GM12865 (cell line): ENCODE results near the gene MUC6.

Source experiments
- DNase-seq: peaks from one replicate; pipeline ENCODE4 v3.0.0; 2010; ENCODE audit warnings: low read depth
- H3K4me3 ChIP-seq: 2 replicates; pipeline ENCODE4 v1.5.1; 2011; ENCODE audit warnings: mild to moderate bottlenecking, low read depth, low read length, control low read depth
- TF ChIP-seq, protein P1 (sequence below): IDR thresholded peaks from 2 replicates; pipeline ENCODE4 v1.5.1; 2011; ENCODE audit warnings: low read length, control low read depth, low read depth, inconsistent platforms; ENCODE audit not compliant: insufficient read depth; ENCODE audit errors: missing control alignments

Gene MUC6

DNA sequence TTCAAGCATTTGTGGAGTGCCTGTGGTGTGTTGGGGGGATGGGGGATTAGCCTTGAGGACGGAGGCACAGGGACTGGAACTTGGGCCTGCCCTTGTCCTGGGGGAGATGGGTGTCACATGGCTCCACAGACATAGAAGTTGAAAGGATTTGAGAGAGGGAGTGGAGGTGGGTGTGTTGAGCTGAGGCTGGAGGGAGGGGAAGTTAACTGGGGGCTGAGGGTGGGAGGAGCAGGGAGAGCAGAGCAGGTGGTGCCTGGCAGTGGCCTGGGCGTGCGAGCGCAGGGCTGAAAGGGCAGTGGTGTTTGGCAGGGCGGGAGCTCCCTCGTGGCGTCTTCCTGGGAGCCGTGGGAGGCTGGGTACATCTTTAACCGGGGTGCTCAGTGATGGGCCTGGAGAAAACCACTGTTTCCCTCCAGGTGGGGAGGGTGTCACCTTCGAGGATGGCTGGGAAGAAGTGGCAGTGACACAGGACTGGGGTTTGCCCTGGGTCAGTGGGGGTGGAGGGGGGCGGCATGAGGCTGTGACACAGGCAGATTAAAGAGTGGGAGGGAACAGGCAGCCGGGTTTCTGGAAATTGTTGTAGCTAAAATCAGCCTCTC is 65.3 kb downstream of the MUC6 start:
- no peak for DNase-seq
- H3K4me3 ChIP-seq = no peak overlapping the region
- TF ChIP-seq, protein P1, sequence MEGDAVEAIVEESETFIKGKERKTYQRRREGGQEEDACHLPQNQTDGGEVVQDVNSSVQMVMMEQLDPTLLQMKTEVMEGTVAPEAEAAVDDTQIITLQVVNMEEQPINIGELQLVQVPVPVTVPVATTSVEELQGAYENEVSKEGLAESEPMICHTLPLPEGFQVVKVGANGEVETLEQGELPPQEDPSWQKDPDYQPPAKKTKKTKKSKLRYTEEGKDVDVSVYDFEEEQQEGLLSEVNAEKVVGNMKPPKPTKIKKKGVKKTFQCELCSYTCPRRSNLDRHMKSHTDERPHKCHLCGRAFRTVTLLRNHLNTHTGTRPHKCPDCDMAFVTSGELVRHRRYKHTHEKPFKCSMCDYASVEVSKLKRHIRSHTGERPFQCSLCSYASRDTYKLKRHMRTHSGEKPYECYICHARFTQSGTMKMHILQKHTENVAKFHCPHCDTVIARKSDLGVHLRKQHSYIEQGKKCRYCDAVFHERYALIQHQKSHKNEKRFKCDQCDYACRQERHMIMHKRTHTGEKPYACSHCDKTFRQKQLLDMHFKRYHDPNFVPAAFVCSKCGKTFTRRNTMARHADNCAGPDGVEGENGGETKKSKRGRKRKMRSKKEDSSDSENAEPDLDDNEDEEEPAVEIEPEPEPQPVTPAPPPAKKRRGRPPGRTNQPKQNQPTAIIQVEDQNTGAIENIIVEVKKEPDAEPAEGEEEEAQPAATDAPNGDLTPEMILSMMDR = no peak

GRCh38 chr11:970319-970871 is 66.1 kb downstream of the MUC6 start:
- TF ChIP-seq, protein P1 = no peak
- no peak for DNase-seq
- no peak overlapping the region for H3K4me3 ChIP-seq

- no peak overlapping the region for H3K4me3 ChIP-seq
- TF ChIP-seq, protein P1 = no peak
- DNase-seq = no peak
Measured at GRCh38 chr11:969651-970205, 66.8 kb downstream of the MUC6 start.

DNA sequence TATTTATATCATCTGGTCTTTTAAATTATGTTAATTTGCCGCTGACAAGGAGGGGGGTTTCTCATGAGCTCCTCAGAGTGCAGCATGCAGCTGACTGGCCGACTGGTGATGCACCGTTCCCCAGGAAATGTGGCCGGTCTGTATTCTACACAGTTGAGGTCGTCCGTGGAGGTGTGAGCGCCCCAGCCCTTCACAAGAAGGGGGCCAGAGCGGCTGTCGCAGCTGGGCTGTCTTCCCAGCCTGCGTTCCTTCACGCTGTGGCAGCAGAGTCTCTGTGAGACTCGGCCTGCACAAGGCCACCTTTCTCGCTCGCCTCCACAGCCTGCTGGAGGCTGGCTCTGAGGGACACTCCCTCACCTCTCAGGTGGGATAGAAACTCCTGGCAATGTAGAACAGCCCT is 67.7 kb downstream of the MUC6 start:
- DNase-seq = no peak
- TF ChIP-seq, protein P1 = no peak
- H3K4me3 ChIP-seq = no peak overlapping the region

DNA sequence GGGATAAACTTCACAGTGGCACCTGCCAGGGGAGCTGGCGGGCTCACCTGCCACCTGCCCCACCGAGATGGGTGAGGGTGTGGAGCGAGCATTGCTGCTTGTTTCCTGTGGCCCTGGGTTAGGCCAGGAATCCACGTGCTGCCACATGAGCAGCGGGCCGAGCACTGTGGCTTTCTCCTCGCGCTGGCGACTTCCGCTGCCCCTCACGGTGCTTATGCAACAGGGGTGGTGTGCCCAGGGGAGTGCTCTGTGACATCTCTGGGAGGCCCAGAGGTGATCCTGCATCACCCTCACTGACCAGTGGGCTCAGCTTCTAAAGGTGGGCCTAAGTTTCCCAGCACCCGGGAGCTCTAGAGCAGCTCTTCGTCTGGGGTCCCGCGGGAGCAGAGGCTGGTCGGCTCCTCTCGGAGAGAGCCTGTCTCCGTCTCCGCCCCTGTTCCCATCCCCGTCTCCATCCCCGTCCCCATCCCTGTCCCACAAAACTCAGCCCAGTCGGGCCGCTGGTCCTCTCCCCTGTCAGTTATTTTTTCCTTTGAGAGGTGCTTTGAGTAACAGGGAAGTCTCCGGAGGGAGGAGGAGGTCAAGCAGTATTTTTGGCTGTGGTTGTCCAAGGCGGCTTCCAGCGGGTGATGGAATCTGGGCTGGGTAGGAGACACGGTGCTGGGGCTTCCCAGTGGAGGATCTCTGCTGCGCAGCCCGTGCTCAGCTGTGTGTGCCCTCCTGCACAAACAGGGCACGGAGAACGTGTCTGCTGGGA is 68.3 kb downstream of the MUC6 start:
- H3K4me3 ChIP-seq = no peak overlapping the region
- DNase-seq = no peak
- TF ChIP-seq, protein P1 = no peak

DNA sequence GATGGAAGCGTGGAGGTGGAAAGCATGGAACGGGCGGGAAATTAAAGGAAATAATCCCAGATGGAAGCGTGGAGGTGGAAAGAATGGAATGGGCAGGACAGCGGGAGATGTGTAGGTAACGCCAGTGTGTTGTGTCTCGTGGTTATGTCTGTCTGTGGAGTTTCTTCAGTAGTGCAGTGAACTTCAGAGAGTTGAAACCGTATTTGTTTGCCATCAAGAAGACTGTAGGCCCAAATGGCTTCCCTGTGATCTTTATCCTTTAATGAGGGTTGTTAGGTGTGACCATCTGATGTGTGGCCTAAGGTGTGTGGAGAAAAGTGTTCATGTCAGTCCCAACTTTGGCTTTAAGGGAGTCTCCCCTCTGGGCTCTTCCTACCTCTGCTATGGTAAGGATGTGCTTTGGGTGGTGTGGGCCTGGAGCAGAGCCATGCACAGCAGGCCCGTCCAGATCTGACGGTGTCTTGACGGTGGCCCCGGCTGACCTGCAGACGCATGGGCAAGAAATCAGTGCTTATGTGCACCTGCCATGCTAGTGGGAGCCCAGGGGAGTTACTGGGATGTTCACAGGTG is 71.2 kb downstream of the MUC6 start:
- DNase-seq = peak; percentile 25

More for the DNA sequence above, 71.2 kb downstream of the MUC6 start:
- no peak overlapping the region for H3K4me3 ChIP-seq
- TF ChIP-seq, protein P1 = no peak
